Caco-2 (cell line): ENCODE measurements around the gene CNOT6L. TPM values are rescaled to one million over a fixed set of nuclear protein-coding genes. Genes with fewer than 3 reads are reported as not detected.

Experiments used
- BruUV-seq: library from RNA; stranded (reverse); fragments of 400-500 nt; replicated peaks from 2 replicates; lab custom pipeline; 2021; lab: Mats Ljungman, UMichigan
- CTCF ChIA-PET: fragments of 300-600 bp; sonication (Branson Sonifier 250); formaldehyde crosslinking; loops from one replicate; lab custom pipeline; 2022; ENCODE audit warnings: antibody characterized with exemption; lab: Charles Lee
- POLR2A ChIA-PET: fragments of 300-600 bp; sonication (Branson Sonifier 250); formaldehyde crosslinking; loops from one replicate; lab custom pipeline; 2022; ENCODE audit warnings: antibody characterized with exemption; lab: Charles Lee
- DNase-seq, 2 experiments: peaks; one replicate each; pipeline versions ENCODE4 v3.0.0 to v3.0.0-alpha.2; 2020 to 2022
- H3K27me3 ChIP-seq: replicated peaks from 2 replicates; pipeline ENCODE4 v1.6.0; 2011; ENCODE audit warnings: low read length; ENCODE audit not compliant: control insufficient read depth, insufficient read depth
- H3K36me3 ChIP-seq: 2 replicates; pipeline ENCODE4 v1.5.1; 2011; ENCODE audit warnings: low read length; ENCODE audit not compliant: control insufficient read depth, insufficient read depth
- H3K4me1 ChIP-seq: fragments of 250-450 bp; sonication (Bioruptor Pico); 2 replicates; pipeline ENCODE4 v1.5.1; 2020; ENCODE audit warnings: mild to moderate bottlenecking
- H3K4me3 ChIP-seq: 2 replicates; pipeline ENCODE4 v1.5.1; 2011; ENCODE audit warnings: low read depth, mild to moderate bottlenecking, control low read depth, low read length
- H3K9me3 ChIP-seq: fragments of 250-450 bp; sonication (Bioruptor Pico); 2 replicates; pipeline ENCODE4 v1.5.1; 2020; ENCODE audit warnings: mild to moderate bottlenecking, moderate library complexity
- H3K27ac Mint-ChIP-seq: one replicate; pipeline ENCODE4 v1.8.0; 2022; ENCODE audit warnings: mixed read lengths; ENCODE audit not compliant: unreplicated experiment
- H3K27me3 Mint-ChIP-seq: one replicate; pipeline ENCODE4 v1.8.0; 2022; ENCODE audit warnings: mixed read lengths; ENCODE audit not compliant: insufficient read depth, unreplicated experiment
- H3K36me3 Mint-ChIP-seq: one replicate; pipeline ENCODE4 v1.8.0; 2022; ENCODE audit warnings: mild to moderate bottlenecking, mixed read lengths; ENCODE audit not compliant: insufficient read depth, unreplicated experiment
- H3K4me1 Mint-ChIP-seq: one replicate; pipeline ENCODE4 v1.8.0; 2022; ENCODE audit warnings: low read depth, mixed read lengths; ENCODE audit not compliant: unreplicated experiment
- H3K4me3 Mint-ChIP-seq: one replicate; pipeline ENCODE4 v1.8.0; 2022; ENCODE audit warnings: mild to moderate bottlenecking, moderate library complexity, mixed read lengths; ENCODE audit not compliant: unreplicated experiment
- H3K9me3 Mint-ChIP-seq: one replicate; pipeline ENCODE4 v1.8.0; 2022; ENCODE audit warnings: mixed read lengths; ENCODE audit not compliant: unreplicated experiment
- intact Hi-C: fragments of 100-400 bp; cut with micrococcal nuclease; formaldehyde crosslinking; loops from one replicate; pipeline ENCODE4 v1.10.0; 2022; ENCODE audit not compliant: unreplicated experiment
- total RNA-seq: library from RNA; stranded (reverse); gene quantifications from 2 replicates; pipeline ENCODE4 v1.2.3, GENCODE V29; 2022
- TF ChIP-seq, protein P1 (sequence below), 2 experiments: fragments of 200-600 bp in 1 of 2; IDR thresholded peaks; 1 replicate in 1 of 2; 2 replicates in 1 of 2; pipeline versions ENCODE4 v1.5.1 to v1.8.0; 2011 to 2022; ENCODE audit warnings: antibody characterized with exemption in 1 of 2, control low read depth in 1 of 2, inconsistent platforms in 1 of 2, low read depth in 1 of 2, low read length in 1 of 2, mild to moderate bottlenecking in 1 of 2, moderate library complexity in 1 of 2; ENCODE audit not compliant: insufficient read depth in 1 of 2, severe bottlenecking in 1 of 2, unreplicated experiment in 1 of 2

The CNOT6L gene
- total RNA-seq, 1 experiment from 2014 or later = 18.8 TPM

DNA sequence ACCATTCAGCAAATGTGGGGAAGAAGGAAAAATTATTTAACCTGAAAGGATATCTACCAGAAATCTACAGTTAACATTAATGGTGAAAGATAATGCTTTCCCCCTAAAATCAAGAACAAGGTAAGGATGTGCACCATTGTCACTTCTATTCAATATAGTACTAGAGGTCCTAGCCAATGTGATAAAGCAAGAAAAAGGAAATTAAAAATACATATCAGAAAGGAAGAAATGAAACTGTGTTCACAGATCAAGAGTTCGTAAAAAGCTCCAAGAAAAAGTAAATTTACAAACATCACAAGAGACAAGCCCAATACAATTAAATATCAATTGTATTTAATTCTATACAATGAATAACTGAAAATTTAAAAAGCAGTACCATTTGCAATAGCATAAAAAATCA lies 57.6 kb downstream of the CNOT6L start:
- no peak overlapping the region for H3K4me3 ChIP-seq
- TF ChIP-seq, protein P1, sequence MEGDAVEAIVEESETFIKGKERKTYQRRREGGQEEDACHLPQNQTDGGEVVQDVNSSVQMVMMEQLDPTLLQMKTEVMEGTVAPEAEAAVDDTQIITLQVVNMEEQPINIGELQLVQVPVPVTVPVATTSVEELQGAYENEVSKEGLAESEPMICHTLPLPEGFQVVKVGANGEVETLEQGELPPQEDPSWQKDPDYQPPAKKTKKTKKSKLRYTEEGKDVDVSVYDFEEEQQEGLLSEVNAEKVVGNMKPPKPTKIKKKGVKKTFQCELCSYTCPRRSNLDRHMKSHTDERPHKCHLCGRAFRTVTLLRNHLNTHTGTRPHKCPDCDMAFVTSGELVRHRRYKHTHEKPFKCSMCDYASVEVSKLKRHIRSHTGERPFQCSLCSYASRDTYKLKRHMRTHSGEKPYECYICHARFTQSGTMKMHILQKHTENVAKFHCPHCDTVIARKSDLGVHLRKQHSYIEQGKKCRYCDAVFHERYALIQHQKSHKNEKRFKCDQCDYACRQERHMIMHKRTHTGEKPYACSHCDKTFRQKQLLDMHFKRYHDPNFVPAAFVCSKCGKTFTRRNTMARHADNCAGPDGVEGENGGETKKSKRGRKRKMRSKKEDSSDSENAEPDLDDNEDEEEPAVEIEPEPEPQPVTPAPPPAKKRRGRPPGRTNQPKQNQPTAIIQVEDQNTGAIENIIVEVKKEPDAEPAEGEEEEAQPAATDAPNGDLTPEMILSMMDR (IDR thresholded peaks at IDR 0.05; ENCODE audit: insufficient read depth in 1 of 2, low read depth in 1 of 2, low read length in 1 of 2, severe bottlenecking in 1 of 2, unreplicated experiment in 1 of 2) = no peak
- ChIA-PET CTCF (no interaction called here), POLR2A (no interaction called here)
- peaks cover 17% of the 10 kb centered on the region; the same call in 1 of the 2 replicates for H3K9me3 ChIP-seq
- H3K4me3 Mint-ChIP-seq = no peak overlapping the region
- H3K36me3 ChIP-seq = no peaks in the 10 kb centered on the region
- no peak for DNase-seq
- H3K4me1 Mint-ChIP-seq = no peaks in the 10 kb centered on the region
- no peak overlapping the region for H3K27ac Mint-ChIP-seq
- H3K9me3 Mint-ChIP-seq = peaks cover 18% of the 10 kb centered on the region
- H3K27me3 Mint-ChIP-seq = no peaks in the 10 kb centered on the region
- no TSS peak for BruUV-seq
- H3K4me1 ChIP-seq = no peaks in the 10 kb centered on the region
- intact Hi-C loops = no loop called here
- no peaks in the 10 kb centered on the region for H3K27me3 ChIP-seq
- H3K36me3 Mint-ChIP-seq = peaks cover 6% of the 10 kb centered on the region

DNA sequence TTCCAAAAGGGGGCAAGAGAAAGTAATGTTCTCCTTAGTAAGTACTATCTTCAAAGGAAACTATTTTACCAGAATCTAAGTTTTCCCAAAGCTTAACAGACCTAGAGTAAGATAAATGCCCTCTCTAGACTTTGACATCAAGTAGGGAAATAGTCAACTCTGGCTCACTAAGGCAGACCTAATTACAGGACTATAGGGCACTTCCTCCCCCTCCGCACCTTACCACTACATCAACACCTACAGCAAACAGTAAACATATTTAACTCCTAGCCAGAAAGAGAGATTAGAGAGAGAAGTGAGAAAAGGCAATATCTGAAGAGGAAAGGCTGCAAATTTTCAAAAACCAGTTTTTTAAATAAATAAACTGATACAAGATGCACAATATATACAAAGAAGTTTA lies 60.4 kb downstream of the CNOT6L start:
- no peaks in the 10 kb centered on the region for H3K36me3 ChIP-seq
- Mint-ChIP-seq H3K4me3 (no peak overlapping the region), H3K36me3 (peaks cover 6% of the 10 kb centered on the region), H3K9me3 (peaks cover 18% of the 10 kb centered on the region), H3K27me3 (no peaks in the 10 kb centered on the region), H3K27ac (no peak overlapping the region), H3K4me1 (no peaks in the 10 kb centered on the region)
- TF ChIP-seq, protein P1 (IDR thresholded peaks at IDR 0.05; ENCODE audit: insufficient read depth in 1 of 2, low read depth in 1 of 2, low read length in 1 of 2, severe bottlenecking in 1 of 2, unreplicated experiment in 1 of 2) = no peak
- DNase-seq = no peak
- H3K4me3 ChIP-seq = no peak overlapping the region
- H3K9me3 ChIP-seq = peaks cover 17% of the 10 kb centered on the region; the same call in 1 of the 2 replicates
- H3K27me3 ChIP-seq = no peaks in the 10 kb centered on the region
- no peaks in the 10 kb centered on the region for H3K4me1 ChIP-seq
- BruUV-seq = no TSS peak
- CTCF ChIA-PET = no interaction called here
- POLR2A ChIA-PET = no interaction called here
- intact Hi-C loops = no loop called here

DNA sequence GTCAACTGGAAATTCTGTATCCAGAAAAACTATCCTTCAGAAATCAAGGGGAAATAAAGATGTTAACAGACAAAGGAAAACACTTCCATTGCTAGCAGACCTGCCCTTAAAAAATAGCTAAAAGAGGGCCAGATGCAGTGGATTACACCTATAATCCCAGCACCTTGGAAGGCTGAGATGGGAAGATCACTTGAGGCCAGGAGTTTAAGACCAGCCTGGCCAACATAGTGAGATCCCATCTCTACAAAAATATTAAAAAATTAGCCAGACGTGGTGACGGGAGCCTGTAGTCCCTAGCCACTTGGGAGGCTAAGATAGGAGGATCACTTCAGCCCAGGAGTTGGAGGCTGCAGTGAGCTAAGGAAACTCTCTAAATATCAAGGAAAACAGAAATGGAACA lies 67.4 kb downstream of the CNOT6L start:
- no peaks in the 10 kb centered on the region for H3K4me1 Mint-ChIP-seq
- BruUV-seq = no TSS peak
- intact Hi-C loops = no loop called here
- TF ChIP-seq, protein P1 (IDR thresholded peaks at IDR 0.05; ENCODE audit: insufficient read depth in 1 of 2, low read depth in 1 of 2, low read length in 1 of 2, severe bottlenecking in 1 of 2, unreplicated experiment in 1 of 2) = no peak
- CTCF ChIA-PET = no interaction called here
- no peak for DNase-seq
- no peak overlapping the region for H3K4me3 Mint-ChIP-seq
- no peaks in the 10 kb centered on the region for H3K9me3 Mint-ChIP-seq
- Histone ChIP-seq H3K9me3 (no peaks in the 10 kb centered on the region), H3K36me3 (no peaks in the 10 kb centered on the region), H3K4me3 (no peak overlapping the region), H3K4me1 (no peaks in the 10 kb centered on the region), H3K27me3 (no peaks in the 10 kb centered on the region)
- no peaks in the 10 kb centered on the region for H3K36me3 Mint-ChIP-seq
- no peak overlapping the region for H3K27ac Mint-ChIP-seq
- POLR2A ChIA-PET = no interaction called here
- no peaks in the 10 kb centered on the region for H3K27me3 Mint-ChIP-seq
